ENCODE results near the gene TADA2B.

Gene TADA2B

DNA sequence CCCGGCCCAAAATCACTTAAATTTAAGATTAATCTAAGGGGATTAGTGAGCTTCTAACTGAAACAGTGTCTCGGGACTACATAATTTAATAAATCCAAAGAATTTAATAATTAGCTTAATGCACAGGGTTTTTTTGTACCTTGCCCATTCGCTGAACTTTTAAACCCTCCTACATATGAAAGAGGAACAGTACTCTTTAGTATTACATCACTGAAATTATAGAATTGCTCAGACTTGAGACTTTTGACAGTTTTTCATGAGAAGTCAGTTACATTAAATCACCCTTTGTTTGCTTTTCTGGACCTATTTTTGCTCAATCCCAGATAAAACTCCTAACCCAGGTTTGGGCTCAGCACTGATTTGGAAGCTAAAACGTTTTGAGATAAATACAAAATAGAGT, 2.4 kb upstream of the TADA2B start:
- in situ Hi-C loops (cut with MboI; ENCODE audit: low sequenced_read_pairs) = loop anchor here (10.0 kb wide), 1 partner anchor 326 kb away; the partner anchor contains the start of gene BLOC1S4

DNA sequence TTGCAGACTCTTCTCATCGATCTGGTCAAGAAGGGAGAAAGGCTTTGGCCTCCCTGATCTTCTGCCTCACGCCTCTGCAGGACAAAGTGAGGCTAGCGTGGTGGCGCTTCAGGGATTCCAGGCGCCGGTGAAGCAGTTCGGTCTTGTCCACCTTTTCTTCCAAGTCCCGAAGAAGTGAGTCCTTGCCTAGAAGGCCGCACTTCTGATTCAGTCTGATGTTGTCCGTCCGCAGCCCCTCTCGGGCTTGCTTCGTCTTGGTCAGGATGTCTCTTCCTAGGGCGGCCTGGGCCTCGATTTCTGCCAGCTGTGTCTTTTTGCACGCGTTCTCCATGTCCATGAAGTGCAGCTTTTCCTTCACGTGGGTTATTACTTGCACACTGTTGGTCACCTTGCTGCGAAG, 1.9 kb upstream of the TADA2B start:
- in situ Hi-C loops (cut with MboI; ENCODE audit: low sequenced_read_pairs) = loop anchor here (10.0 kb wide), 1 partner anchor 326 kb away; the partner anchor contains the start of gene BLOC1S4

DNA sequence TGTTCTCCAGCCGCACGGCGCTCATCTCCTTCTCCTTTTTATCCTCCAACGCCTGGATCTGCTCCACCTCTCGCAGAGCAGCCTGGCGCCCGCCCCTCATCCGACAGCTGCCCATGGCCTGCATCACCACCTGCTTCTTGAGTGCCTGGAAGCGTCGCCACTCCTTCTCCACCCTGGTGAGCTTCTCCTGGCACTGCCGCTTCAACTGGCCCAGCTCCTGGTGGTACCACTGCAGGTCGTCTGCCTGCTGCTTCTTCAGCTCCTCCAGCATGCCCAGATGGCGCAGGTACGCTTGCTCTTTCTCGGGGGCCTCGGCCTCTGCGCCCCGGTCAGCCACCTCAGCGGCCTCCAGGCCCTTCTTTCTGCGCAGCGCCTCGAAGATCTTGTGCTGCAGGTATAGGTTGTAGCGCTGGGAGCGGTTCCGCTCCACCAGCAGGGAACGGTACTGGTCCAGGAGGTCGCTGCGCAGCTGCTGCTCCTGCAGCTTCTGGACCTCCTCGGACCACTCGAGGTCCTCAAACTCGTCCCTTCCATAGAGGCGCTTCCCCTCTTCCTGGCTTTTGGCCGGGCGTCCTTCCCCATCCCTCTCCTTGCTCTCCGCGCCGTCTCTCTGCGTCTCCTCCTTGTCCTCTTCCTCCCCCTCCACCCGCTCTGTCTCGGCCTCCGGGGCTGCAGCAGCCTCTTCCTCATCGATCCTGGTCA, 1.2 kb upstream of the TADA2B start:
- in situ Hi-C loops (cut with MboI; ENCODE audit: low sequenced_read_pairs) = loop anchor here (10.0 kb wide), 1 partner anchor 327 kb away; the partner anchor contains the start of gene BLOC1S4

DNA sequence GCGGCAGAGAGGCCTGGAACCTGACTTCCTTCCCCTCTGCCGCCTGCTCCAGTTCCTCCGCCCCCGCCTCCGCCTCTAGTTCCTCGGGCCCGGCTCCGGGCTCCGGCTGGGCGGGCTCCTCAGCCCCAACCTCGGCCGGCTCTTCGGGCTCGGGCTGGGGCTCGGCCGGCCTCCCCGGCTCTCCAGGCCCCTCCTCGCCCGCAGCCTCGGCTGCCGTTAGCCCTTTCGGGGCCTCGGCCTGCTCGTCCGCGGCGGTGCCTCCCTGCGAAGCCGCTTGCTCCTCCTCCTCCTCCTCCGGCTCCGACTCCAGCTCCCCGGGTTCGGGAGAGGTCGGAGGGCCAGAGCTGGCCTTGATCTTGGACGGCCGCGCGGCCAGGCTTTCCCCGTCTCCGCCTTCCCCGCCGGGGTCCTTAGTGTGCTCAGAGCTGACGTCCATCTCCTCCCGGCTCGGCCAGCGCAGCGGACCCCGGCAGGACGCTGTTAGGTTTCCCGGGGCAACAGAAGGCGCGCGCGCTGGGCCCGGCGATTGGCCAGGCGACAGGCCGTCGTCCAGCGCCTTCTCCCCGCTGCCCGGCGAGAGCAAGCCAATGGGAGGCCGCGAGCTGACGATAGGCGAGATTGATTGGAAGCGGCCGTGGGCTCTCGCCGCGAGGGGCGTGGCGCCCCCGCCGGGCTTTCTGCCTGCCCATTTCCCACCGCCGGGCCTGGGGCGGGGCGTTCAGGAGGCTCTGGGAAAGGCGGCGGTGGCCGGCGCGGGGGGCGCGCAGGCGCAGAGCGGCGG, 479 bp upstream of the TADA2B start:
- in situ Hi-C loops (cut with MboI; ENCODE audit: low sequenced_read_pairs) = loop anchor here (10.0 kb wide), 1 partner anchor 328 kb away; the partner anchor contains the start of gene BLOC1S4

DNA sequence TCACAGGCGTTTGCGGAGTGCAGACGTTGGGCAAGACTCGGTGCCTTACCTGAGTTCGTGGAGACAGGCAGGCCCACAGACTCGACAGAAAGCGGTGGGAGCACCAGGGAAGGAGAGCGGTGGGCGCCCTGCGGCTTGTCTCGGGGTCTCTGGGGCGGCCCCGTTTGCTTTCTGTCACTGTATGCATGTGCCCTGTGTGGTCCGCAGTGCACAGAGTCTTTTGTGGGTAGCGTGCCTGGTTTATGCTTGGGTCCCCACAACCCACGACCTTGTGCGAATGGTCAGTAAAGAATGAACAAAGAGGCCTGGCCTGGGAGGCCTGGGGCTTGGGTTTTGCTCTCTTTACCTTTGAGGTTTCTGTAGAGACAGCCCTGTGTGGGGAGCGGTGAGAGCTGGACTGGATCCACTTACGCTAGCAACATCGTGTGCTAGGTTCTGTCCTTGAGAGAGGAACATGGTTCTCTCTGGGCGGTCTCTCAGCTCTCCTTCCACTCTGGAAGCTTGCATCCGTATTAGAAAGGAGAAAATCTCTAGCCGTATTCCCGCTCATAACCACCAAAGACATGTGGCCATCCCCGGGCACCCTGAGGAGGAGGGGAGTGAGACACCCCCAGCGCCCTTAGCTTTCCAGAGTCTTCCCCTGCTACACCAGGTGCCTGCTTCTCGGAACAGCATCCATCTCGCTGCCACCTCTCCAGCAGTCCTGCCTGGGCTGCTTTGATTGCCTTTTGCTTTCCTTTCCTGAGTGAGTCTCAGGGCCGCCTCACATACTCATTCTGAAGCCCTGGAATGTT, 1.2 kb downstream of the TADA2B start:
- in situ Hi-C loops (cut with MboI; ENCODE audit: low sequenced_read_pairs) = loop anchor here (10.0 kb wide), 1 partner anchor 330 kb away; the partner anchor contains the start of gene BLOC1S4

DNA sequence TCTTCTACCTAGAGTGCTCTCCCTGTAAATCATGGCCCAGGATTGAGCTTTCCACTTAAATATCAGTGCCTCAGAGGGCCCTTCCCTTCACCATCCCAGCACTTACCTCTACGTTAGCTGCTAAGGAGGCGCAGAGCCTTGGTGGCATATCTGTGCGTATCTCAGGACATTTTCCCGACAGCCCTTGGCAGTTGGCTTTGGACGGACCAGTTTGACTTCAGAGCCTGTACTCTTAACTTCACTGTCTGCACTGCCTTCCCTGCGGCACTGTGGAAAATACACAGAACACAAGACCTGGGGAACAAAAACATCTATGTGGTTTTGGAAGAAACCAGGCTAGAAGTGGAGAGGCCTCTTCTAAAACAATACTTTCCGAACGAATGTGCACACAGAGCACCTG, 2.4 kb downstream of the TADA2B start:
- in situ Hi-C loops (cut with MboI; ENCODE audit: low sequenced_read_pairs) = loop anchor here (10.0 kb wide), 1 partner anchor 331 kb away; the partner anchor contains the start of gene BLOC1S4

DNA sequence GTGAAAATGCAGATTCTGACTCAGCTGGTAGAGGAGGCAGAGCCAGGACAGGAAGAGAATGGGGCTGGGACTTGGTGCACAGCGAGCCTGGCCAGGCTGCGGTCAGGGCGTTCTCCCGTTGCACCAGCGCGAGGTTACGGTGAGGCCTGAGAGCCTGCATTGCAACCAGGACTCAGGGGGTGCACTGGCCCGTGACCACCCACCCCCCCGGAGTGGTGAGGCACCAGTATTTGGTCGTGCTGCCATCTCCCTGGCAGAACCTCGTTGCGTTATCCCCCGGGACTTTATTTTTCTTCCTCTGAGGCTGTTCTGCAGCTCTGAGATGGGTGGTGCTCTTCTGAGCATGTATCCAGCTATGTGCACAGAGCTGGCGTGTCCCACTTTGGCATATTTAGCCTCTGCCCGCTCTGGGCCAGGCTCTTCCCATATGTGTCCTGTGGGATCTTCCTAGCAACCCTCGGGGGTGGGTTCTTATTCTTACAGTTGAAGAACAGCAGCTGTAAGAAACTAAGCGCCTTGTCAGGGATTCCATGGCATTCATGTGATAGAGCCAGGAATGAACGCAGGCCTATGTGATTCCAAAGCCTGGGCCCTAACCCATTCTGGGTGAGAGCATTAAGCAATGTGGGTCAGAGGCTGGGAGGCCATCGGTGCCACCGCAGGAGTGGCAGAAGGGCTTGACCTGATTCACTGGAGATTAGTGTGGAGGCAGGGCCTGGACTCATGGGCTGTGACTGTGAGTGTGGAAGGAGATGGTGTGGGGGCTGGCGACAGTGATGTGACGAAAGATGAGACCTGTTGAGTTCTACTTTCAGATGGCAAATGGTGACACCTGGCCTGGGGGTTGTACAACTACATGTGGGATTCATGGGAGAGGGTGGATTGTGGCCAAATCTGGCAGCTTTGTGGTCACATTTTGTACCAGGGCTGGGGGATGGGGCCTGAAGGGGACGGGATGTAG, 3.1 kb downstream of the TADA2B start:
- in situ Hi-C loops (cut with MboI; ENCODE audit: low sequenced_read_pairs) = loop anchor here (10.0 kb wide), 1 partner anchor 331 kb away; the partner anchor contains the start of gene BLOC1S4

DNA sequence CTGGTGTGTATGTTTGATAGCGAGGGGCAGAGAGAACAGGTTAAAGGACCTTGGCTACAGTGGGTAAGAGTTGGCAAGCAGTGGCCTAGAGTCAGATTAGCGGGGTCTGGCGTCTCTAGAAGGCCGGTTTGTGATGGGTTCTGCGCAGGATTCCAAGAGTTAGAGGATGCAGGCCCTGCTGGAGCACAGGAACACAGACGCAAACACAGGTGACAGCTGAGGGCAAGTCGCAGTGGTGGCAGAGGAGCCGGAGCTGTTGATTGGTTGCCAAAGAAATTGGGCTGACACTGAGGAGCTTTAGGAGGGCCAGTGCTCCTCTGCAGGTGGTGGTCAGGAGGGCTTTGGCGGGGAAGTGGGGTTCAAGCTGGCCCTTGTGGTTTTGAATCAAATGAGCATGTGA, 3.8 kb downstream of the TADA2B start:
- in situ Hi-C loops (cut with MboI; ENCODE audit: low sequenced_read_pairs) = loop anchor here (10.0 kb wide), 1 partner anchor 332 kb away; the partner anchor contains the start of gene BLOC1S4

DNA sequence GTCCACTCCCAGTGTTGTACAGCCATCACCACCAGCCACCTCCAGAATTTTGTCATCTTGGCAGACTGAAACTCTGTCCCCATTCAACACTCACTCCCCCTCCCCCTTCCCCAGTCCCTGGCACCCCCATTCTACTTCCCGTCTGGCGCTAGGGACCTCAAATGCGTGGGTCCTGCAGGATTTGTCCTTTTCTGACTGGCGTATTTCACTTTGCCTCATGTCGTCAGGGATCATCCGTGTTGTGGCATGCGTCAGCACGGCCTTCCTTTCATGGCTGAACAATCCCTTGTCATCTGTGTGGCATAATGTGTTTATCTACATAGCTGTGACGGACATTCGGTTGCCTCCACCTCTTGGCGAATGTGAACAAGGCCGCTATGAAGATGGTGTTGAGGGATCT, 5.5 kb downstream of the TADA2B start:
- in situ Hi-C loops (cut with MboI; ENCODE audit: low sequenced_read_pairs) = loop anchor here (10.0 kb wide), 1 partner anchor 334 kb away; the partner anchor contains the start of gene BLOC1S4

DNA sequence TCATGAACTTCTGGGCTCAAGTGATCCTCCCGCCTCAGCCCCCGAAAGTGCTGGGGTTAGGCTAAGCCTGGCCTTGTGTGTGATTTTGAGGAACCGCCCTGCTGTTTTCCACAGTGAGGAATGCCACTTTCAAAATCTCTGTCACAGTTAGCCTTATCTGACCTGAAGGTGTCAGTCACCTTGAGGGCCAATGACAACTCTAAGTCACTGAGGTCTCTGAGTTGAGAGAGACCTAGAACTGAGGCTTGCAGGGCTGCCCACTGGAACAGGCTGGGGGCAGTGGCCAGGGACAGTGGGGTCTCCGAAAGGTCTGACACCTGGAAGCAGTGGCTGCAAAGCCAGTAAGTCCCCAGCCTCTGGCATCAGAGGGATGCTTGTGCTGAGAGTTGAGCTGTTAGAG, 6.1 kb downstream of the TADA2B start:
- in situ Hi-C loops (cut with MboI; ENCODE audit: low sequenced_read_pairs) = loop anchor here (10.0 kb wide), 1 partner anchor 334 kb away; the partner anchor contains the start of gene BLOC1S4

DNA sequence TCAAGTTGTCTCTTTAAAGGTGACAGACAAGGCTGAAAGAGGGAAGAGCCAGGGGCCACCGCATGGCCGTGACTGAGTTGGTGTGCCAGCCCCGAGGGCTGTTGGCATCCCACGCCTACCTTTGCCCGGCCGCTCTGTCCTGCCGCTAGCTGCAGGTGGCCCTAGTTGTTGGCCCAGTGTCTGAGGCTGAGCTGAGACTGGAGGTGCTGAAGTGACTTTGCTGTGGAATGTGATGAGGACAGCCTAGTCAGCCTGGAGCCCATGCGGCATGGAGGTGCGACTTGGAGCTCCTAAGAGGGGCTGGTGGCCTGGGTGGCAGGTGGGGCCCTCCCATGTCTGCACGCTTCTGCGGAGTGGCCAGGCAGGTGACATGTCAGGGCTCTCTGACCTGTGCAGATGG, 6.6 kb downstream of the TADA2B start:
- in situ Hi-C loops (cut with MboI; ENCODE audit: low sequenced_read_pairs) = loop anchor here (10.0 kb wide), 1 partner anchor 335 kb away; the partner anchor contains the start of gene BLOC1S4

DNA sequence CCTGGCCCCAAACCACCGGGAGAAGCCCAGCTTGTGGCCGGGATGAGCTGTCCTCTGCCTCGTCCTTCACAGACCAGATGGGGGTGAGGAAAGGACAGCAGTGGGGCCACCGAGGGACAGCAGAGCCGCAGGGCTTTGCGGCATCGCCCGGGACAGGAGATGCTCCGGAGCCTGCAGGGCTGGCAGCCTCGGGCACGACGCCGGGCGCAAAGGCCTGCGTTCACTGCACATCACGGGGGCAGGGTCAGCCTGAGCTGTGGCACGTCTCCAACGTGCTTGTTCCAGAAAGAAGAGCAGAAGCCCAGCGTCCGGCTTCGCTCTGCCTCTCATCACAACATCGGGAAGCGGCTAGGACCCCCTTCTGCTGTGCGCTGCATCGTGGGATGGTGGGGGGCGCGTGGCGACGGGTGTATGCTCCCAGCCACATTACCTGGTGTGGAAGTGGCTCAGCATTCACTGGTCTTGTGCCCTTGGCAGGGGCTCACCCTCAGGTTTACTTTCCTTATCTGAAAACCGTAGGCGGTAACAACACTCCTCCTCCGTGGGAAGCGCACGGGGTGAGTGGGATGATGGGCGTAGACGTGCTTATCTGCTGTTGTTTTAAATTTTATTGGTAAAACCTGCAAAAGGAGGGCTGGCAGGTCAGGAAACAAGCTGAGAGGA, 7.4 kb downstream of the TADA2B start:
- in situ Hi-C loops (cut with MboI; ENCODE audit: low sequenced_read_pairs) = no loop called here

DNA sequence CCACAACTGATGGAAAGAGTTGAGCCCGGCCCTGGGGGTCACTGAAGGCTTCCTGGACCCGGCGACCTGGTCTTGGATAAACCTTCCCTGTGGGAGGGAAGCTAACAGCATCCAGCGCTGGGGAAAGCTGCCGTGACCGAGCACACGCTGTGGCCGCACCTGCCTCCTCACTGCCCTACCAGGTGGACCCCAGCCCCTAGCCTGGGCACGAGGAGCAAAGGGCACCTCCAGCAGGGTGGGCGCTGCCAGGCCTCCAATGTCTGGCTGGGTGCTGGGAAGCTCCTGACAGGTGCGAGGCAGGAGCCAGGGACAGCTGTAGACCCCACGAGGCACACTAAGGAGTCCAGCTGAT, 7.9 kb downstream of the TADA2B start:
- in situ Hi-C loops (cut with MboI; ENCODE audit: low sequenced_read_pairs) = no loop called here

DNA sequence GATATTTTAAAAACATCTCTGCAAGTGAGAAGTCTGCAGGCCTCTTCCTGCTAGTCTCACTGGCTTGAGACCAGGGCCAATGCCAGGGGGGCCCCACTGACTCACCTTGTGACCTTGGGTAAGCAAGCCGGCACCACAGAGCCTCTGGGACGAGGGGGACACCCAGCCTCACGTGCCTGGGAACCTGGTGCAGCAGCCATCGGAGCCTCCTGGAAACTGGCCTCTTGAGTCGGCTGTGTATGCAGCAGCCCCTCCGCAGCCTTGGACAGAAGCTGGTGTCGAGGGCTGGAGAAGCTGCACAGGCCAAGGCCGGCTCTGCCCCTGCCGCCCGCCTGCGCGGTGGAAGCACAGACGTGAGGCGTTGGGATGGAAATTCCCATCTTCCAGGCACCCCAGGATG, 8.7 kb downstream of the TADA2B start:
- in situ Hi-C loops (cut with MboI; ENCODE audit: low sequenced_read_pairs) = no loop called here

DNA sequence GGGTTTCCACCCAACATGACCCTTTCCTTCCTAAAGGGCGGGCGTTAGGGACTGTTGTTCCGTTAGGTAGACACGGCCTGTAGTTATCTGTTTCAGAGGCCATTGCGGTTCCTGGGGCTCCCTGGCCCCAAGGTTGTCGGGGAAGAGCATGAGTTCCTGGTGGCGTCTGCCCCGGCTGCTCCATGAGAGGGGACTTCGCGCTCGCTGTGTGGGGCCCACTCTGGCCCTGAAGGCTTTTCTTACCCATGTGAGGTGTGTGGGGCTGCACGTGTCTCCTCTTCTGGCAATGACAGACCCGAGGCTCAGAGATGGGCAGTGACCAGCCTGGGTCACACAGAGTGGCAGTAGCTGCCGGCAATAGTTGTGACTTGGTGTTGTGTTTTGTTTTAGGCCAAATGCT, 9.1 kb downstream of the TADA2B start:
- in situ Hi-C loops (cut with MboI; ENCODE audit: low sequenced_read_pairs) = no loop called here

DNA sequence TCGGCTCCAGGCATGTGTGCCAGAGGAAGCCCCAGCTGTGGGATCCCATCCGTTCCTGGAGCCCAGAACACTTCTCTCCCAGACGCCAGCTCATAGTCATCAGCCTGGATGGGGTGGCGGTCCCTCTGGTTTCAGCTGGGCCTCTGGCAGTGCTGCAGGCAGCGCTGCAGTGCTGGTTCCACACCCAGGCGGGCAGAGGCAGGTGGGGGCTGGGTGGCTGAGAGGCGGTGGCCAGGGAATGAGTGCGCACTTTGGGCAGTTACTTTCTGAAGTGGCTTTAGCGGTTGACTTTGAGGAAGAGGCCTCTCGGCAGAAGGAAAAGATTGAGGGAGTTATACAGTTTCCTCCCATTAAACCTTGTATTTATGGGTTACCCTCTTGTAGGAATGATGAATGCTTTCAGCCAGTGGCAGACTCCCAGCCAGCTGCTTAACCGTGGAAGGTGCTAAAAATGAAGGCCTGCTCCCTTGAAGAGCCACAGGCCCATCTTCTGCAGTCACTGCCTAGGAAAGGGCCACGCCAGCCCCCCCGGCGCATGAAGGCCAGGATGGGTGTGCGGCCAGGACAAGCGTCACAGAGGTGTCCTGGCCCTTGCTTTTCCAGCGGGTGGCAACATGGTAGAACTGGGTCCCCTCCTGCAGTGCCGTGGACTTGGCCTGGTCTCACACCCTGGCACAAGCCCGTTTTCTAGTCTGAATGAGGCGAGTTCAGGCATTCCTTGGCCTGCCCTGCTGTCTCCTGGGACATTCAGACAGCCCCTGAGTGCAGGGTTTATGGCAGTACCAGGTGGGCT, 9.9 kb downstream of the TADA2B start:
- in situ Hi-C loops (cut with MboI; ENCODE audit: low sequenced_read_pairs) = no loop called here

DNA sequence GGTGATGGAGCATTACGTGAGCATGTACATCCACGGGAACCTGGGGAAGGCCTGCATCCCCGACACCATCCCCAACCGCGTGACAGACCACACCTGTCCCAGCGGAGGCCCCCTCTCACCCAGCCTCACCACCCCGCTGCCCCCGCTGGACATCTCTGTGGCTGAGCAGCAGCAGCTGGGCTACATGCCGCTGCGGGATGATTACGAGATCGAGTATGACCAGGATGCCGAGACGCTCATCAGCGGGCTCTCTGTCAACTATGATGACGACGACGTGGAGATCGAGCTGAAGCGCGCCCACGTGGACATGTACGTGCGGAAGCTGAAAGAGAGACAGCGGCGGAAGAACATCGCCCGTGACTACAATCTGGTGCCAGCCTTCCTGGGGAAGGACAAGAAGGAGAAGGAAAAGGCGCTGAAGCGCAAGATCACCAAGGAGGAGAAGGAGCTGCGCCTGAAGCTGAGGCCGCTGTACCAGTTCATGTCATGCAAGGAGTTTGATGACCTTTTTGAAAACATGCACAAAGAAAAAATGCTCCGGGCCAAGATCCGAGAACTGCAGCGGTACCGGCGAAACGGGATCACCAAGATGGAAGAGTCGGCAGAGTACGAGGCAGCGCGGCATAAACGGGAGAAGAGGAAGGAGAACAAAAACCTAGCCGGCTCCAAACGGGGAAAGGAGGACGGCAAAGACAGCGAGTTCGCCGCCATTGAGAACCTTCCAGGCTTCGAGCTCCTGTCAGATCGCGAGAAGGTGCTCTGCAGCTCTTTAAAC, 11.1 kb downstream of the TADA2B start:
- in situ Hi-C loops (cut with MboI; ENCODE audit: low sequenced_read_pairs) = no loop called here

Data from HL-60/S4 treated with retinoic acid at 250 ng/mL for 4 days and 3 days (cell line).